HG03520 (cell line): ENCODE results near the gene ST6GALNAC1.
"Not testable (repeated sequence)": the region's sequence is repeated elsewhere in the genome, so short reads cannot be mapped to it uniquely, and the experiment has no call there.

Experiments used
- ATAC-seq: cut with Tn5 transposase; IDR thresholded peaks from one replicate; pipeline ENCODE4 v1.9.1; 2021; ENCODE audit warnings: mild to moderate bottlenecking, moderate library complexity; ENCODE audit not compliant: unreplicated experiment

ST6GALNAC1 gene

DNA sequence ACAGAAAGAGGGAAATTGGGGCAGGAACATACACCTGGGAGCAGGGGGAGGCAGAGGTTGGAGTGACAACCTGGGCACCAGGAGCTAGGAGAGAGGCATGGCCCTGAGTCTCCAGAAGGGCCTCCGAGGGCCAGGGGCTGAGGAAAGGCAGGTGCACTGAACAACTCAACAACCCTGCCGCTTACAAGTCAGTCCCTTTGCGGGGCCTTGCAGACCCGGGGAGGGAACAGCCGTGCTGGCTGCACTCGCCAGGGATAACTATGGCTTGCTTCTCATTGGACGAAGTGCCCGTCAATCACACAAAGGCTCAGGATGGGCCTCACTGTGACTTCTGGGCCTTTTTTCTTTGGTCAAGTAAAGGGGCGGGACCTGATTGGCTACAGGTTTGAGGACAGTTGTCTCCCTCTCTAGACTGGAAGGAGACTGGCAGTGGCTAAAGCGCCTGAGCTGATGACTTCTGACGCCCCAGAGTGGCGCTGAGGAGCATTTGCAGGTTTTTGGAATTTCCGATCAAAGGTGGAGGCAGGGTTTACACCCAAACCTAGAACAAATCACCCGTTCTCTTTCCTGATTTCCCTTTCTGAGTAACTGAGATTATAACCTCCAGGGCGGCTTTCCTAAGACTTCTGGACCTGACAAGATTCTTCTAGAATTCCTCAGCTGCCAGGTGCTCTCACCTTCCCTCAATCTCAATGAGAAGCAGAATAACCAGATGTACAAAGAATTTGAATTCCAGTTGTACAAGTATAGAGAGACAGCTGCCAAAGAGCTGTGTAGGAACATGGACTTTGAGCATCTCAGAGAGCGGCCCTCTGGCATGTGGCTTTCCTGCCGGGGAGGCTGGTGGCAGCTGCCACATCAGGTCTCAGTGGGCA is 30.3 kb downstream of the ST6GALNAC1 start:
- no peak for ATAC-seq

DNA sequence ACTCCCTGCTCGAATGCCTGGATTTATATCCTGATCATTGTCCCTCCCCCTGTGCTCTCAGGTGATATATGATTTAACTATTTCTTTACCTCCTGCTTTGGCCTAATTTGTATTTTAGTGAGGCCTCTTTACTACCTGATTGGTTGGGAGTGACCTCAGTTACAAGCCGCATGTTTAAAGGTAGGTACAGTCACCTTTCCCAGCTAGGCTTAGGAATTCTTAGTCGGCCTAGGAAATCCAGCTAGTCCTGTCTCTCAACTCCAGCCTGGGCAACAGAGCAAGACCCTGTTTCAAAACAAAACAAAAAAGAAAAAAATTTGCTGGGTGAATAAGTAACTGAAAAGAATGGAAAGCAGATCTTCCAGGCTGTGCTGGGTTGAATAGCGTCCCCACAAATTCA is 31.1 kb downstream of the ST6GALNAC1 start:
- no peak for ATAC-seq

DNA sequence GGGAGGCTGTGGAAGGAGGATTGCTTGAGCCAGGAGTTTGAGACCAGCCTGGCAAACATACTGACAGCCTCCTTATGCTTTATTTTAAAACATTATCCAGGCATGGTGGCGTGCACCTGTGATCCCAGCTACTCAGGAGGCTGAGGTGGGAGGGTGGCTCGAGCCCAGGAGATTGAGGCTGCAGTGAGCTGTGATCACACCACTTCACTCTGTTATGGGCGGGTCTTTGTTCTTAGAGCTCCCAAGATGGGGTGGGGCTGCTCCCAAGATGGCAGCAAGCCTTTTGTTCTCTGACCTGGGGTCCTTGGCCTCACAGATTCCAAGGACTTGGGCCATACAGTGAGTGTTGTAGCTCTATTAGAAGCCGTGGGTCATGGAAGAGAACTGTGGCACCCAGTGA is 31.8 kb downstream of the ST6GALNAC1 start:
- no peak for ATAC-seq

DNA sequence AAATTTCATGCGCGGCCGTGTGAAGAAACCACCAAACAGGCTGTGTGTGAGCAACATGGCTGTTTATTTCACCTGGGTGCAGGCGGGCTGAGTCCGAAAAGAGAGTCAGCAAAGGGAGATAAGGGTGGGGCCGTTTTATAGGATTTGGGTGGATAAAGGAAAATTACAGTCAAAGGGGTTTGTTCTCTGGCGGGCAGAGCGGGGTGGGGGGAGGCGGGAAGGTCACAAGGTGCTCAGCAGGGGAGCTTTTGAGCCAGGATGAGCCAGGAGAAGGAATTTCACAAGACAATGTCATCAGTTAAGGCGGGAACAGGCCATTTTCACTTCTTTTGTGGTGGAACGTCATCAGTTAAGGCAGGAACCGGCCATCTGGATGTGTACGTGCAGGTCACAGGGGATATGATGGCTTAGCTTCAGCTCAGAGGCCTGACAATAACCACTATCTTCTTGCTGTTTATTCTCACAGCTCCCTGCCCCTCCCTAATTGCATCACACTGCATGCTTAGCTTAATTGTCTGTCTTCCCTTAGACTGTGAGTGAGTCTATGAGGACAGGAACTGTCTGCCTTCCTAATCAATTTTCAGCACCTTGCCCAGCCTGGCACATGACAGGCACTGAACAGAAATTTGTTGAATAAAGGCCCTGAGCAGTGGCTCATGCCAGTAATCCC is 32.3 kb downstream of the ST6GALNAC1 start:
- not testable (repeated sequence) for ATAC-seq

DNA sequence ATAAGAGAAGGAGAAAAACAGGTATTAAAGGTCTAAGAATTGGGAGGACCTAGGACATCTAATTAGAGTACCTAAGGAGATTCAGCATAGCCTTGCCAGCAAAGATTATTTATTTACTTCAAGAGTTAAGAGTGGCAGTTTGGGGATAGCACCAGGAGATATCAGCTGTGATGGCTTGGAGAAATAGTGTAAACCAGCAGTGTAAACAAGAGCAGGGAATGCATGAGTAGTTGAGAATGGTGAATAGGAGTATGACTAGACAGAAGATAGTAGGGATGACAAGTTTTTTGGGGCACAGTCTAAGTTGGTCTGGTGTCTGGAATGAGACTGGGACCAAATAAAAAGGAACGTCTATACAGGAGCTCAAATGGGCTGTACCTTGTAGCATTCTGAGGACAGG is 36.9 kb downstream of the ST6GALNAC1 start:
- ATAC-seq = not testable (repeated sequence)

DNA sequence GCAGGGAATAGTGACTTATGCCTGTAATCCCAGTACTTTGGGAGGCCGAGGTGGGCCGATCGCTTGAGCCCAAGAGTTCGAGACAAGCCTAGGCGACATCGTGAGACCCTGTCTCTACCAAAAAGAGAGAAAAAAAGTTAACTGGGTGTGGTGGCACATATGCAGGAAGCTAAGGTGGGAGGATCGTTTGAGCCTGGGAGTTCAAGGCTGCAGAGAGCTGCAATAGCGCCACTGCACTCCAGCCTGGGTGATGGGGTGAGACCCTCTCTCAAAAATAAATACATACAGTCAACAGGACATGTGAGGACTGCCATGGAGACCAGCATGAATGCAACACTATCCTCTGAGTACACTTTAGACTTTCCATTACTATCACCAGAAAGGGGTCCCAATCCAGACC is 42.5 kb downstream of the ST6GALNAC1 start:
- ATAC-seq = no peak

DNA sequence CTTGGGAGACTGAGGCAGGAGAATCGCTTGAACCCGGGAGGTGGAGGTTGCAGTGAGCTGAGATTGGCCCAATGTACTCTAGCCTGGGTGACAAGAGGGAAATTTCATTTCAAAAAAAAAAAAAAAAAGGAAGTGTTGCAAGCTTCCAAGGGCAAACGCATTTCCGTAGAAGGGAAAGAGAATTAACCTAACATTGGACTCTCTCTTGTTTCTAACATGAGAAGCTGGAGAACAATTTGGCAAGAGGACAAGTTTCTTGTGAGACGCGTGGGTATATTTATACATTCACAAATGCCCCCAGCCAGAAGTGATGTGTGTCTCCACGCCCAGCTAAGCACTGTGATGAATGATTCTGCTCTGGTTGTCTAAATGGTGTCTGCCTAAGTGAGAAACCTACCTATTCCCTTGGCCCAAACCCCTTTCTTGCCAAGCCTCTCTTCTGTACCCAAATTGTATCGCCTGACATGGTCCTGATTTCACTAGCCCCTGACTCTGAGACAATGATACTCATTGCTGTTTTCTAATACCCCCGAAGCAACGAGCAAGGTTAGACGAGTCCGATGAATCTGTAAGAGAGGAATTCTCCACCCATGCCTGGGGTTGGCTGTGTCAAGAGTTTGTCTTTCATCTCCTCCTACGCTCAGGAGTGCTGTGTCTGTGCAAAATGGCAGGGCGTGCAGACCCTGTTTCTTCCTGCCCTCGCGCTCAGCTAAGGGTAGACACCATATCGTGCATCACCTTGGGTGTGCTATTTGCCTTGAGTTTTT is 43.7 kb downstream of the ST6GALNAC1 start:
- no peak for ATAC-seq

DNA sequence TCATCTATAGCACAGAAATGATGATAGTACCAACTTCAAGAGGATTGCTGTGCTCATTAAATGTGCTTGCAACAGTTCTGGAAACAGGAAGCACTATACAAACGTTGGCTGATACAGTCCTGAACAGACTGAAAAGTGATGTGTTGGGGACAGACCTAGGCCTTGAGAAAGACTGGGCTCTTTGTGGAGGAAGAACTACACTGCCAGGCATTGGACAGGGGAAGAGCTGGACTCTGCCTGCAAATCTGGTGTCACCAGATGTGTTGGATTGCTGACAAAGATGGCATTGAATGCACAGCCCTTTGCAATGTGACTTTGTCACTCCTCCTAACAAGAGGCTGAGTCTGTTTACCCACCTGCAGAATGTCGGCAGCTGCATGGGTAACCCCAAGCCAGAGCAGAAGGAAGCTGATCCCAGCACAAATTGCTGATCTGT is 45.5 kb downstream of the ST6GALNAC1 start:
- ATAC-seq = no peak

DNA sequence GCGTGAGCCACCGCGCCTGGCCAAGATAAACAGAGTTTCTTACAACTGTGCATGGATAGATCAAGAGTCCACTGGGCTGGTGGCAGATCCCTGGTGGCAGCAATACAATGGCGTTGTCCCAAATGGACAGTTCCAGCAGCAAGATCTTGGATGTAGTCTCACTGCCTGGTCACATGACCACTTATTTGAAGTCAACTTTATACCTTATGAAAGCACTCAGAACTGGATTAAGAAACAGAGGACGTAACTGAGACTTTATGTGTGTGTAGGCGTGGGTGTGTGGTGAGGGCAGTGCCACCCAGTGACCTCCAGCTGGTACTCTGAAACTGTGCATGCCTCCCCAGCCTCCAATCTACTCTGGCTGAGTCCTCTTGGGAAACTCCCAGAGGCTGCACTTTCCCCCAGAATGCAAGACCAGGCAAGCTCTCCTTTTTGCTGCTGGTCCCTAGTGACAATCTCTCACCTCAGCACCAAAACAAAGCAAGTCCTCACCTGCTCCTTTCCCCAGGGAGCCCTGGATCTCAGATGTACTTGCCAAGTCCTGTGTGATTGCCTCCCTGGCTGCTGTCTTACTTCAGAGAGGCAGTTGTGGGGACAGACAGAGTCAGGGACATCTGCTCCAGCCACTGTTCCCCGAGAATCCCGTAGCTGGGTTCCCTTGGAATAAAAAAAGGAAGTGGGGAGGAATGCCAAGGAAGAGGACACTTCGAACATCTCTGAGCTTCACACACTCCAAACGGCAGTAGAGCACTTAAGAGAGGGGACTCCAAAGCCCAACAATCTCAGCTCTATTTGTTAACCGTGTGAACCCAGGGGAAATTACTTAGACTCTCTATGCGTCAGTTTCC is 46.2 kb downstream of the ST6GALNAC1 start:
- no peak for ATAC-seq

DNA sequence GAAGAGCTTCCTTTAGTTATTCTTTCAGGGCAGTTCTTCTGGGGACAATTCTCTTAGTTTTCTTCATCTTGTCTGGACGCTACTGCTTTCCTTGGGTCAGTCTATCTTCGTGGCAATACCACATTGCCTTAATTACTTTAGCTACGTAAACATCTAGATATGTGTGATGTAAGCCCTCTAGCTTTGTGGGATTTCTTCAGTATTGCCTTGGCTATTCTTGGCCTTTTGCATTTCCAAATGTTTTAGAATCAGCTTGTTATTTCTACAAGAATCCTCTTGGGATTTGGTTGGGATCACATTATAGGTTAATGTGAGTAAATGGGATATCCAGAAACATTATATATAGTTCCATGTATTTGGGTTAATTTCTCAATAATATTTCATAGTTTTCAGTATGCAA is 48.9 kb downstream of the ST6GALNAC1 start:
- ATAC-seq = no peak

DNA sequence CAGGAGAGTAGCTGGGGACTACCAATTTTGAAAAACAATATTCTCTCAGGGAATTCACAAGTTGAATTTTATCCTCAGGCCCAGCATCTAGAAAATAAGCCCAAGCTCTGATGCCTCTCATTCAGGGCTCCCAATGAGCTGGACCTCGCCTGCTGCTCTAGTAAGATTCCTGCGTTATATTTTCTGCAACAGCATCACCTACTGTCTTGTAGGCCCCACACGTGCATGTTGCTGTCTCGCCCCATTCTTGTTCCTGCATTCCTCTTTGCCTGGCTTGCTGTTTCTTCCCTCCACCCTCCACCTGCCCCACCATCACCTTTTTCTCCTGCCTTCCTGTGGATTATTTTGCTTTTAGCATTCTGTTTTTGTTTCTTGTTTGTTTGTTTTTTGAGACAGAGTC is 49.6 kb downstream of the ST6GALNAC1 start:
- ATAC-seq = no peak

DNA sequence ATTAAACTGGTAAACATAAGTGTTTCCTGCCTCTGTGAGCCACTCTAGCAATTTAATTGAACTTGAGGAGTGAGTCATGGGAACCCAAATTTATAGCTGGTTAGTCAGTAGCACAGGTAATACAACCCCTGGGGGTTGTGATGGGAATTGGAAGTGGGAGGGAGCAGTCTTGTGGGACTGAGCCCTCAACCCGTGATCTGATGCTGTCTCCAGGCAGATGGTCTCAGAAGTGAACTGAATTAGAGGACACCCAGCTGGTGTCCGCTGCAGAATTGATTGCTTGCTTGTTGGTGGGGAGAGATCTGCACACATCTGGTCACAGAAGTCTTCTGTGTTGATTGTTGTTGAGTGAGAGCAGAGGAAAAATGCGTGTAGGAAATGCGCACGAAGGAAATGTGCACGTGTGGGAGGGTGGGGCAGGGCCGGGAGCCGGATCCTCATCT is 50.2 kb downstream of the ST6GALNAC1 start:
- no peak for ATAC-seq

DNA sequence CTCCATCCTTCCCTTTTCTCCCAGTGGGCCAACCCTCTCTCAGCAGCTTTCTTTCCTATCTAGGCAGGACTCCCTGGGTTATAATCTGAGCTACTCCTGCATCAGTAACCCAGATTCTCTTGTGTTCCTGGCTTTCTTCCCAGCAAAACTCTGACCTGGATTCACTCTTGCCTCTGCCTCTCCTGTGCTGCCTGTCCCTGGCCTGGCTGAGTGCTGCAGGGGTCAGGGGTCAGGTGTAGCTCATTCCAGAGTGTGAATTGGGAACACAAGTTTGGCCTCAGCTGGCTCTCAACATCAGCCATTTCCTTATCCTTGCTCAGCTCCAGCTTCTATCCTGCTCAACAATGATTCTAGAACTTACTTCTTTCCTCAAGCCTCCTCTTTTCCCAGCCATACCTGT is 55.4 kb downstream of the ST6GALNAC1 start:
- no peak for ATAC-seq

DNA sequence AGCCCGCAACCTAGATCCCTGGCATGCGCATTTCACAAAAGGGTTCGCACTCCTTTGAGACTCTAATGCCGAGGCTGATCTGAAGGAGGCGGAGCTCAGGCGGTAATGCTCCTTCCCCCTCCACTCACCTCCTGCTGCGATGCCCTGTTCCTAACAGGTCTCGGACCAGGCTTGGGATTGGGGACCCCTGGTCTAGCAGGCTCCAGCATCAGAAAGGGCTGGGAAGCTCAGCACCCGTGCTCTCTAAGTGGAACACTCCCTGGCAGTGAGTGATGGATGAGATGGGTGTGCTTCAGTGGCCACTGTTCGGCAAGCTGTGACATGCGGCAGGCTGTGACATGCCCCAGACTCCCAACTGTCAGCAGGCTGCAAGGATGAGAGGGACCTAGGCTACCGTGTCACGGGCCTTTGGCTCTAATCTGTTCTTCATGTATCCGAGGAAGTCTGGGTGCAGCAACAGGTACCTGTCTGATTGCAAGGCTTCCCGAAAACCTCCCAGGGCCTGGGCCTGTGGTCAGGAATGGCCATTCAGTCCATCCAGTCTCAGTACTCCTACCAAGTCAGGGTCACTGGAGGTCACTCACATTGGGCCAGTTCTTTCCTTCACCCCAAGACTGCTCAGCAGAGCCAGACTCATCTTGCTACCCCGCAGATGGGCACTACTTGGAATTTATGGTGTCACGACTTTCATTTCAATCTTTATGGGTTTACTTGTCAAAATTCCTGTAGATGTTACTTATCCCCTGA is 56.6 kb downstream of the ST6GALNAC1 start:
- ATAC-seq = no peak

DNA sequence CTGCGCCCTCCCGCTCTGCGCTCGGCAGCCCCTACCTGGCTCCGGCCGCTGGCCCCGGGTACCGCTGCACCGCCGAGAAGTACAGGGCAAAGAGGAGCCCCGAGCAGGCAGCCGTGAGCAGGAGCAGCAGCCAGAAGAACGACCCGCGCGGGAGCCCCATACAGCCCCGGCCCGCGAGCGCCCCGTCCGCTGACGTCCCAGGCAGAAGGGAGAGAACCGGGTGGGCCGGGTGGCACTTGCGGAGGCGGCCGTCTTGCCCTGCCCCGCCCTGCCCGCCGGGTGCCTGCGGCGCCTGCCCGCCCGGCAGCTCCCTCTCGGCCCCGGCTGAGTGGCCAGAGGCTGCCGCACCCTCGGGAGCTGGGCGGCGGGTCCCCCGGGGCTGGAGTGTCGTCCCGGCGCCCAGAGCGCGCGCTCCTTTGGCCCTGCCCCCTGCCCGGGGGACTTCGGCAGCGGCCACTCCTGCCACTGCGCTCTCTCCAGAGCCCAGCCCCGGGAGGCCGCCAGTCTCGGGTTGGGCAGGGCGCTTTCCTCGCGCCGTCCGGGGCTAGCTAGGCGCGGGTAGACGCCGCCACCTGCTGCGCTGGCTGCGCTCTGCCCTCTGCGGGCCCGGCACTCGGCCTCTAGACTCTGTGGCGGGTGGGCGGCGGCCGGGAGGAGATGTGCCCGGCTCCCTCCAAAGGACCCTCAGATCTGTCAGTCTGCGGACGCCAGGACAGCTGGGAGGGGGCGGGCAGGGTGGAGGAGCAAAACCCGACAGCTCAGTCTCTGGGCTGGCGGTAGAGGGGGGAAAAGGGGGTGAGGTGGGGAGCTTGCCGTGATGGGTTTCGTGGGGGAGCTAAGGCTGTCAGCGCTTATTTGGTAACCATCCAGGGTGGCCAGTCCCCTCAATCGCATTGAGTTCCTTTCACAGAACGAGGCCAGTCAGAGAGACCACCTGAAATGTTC is 57.6 kb downstream of the ST6GALNAC1 start, which contains the start of gene ST6GALNAC2:
ST6GALNAC2 (minus strand) TSS at position 212 of the 945 bp plus-strand sequence; CDS start at position 160, 52 bp downstream.
- ATAC-seq = no peak

DNA sequence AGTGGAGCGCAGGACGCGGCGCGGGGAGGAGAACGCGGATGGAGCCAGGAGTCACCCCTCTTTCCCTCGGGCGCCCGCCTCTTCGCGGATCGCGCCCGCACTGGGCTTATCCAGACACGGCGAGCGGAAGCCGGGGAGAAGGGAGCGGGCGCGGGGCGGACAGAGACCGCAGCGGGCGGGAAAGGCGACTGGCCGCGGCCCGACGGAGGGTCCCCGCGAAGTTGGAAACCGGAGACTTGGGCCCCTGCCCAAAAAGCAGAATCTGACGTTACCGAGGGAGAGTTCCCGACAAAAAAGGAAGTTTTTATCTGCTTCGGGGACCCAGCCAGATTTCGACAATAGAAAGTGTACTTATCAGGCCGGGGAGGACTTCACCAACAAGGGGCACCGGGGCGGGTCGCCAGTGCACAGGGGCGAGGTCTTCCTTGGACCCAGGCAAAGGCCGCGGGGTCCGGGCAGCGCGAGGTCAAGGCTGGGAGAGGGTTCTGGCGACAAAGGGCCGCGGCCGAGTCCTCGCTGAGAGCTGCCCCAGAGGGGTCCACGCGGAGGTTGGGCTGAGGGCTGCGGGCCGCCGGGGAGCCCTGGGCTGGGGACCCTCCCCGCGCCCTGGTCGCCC is 58.4 kb downstream of the ST6GALNAC1 start:
- no peak for ATAC-seq

DNA sequence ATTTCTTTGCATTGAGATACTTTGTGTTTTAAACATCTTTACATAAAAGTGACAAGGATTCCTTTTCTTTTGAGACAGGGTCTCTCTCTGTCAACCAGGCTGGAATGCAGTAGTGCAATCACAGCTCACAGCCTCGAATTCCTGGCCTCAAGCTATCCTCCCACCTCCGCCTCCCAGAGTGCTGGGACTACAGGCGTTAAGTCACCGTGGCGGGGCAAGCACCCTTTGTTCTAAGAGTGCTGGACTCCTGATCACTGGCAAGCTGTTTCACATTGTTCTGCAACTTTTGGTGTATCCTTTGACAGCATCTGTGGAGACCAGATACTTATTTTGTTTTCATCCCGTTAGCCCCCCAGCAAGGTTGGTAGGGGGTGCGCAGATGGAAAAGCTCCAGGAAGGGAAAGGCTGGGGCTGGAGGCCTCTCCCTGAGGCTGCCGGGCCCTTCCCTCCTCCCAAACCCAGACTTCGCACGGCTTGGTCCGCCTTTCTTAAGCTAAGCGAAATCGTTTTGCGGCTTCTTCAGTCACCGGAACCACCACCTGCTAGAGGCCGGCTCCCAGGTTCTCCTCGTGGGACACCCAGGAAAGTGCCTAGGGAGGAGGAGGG is 59.0 kb downstream of the ST6GALNAC1 start:
- ATAC-seq = no peak

DNA sequence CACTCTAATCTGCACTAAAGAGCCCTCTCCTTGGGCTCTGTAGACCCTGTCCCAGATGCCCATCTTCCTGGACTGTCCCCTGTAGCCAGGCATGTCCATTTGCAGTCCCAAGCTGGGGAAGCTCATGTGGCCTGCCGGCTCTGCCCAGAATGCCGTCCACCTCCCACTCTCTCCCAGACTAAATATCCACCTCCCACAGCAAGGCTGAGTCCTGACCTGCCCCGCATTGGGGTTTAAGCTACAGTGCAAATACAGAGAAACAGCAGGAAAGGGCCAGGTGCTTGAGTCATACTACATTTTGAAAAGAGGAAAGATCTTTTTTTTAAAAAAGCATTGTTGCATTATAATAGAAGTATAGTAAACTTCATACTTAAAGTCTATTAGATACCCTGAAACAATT is 60.9 kb downstream of the ST6GALNAC1 start:
- ATAC-seq = no peak
